Activated CD8-positive, alpha-beta memory T cell treated with anti-CD3 and anti-CD28 coated beads, Interleukin-2, amount 50 U/mL, for 4 hours (primary cell): Measurements from ENCODE around the gene LYG1.

Experiments
- DNase-seq: peaks from one replicate; pipeline ENCODE4 v3.0.0-alpha.2; 2020

LYG1 gene

DNA sequence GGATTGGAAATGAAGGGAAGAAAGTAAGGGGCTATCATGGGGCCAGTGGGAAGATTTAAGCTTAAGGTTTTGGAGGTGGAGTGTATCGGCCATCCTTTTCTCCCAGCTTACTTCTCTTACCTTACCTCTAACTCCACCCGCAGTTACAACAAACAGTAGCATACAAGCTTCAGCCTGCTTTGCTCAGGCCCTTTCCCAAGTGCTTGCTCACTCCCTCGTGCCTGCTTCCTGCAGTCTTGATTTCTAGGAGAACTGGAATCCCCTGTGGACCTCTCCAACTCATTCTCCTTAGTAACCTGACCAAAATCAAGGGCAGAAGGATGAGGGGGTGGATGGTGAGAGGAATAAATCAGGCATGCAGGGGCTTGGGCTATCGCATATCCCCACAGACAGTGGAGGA, 39.8 kb downstream of the LYG1 start:
- no peak for DNase-seq

DNA sequence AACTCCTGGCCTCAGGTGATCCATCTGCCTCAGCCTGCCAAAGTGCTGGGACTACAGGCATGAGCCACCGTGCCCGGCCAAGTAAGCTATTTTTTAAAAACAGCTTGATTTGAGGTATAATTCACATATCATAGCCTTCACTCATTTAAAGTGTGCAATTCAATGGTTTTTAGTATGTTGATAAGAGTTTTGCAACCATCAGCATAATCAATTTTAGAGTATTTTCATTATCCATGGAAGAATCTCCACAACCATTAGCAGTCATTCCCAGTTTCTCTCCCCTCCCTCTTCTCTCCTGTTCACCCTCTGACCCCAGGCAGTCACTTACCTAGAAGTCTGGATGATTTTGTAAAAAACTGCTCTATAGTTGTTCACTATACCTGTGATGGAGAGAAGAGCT, 40.8 kb downstream of the LYG1 start:
- no peak for DNase-seq

DNA sequence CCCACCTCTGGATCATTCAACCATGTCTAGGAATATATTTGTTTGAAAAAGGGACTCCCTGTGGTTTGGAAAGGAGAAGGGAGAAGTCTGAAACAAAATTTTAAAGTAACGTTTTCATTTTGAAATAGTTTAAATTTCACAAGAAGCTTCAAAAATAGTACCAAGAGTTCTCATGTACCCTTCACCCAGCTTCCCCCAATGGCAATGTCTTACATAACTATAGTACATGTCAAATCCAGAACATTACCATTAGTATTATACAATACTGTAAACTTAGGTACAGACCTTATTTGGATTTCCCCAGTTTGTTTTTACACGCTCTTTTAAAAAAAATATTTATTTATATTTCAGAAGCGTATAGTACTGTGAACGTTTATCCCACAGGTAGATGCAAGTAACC, 41.5 kb downstream of the LYG1 start:
- no peak for DNase-seq

DNA sequence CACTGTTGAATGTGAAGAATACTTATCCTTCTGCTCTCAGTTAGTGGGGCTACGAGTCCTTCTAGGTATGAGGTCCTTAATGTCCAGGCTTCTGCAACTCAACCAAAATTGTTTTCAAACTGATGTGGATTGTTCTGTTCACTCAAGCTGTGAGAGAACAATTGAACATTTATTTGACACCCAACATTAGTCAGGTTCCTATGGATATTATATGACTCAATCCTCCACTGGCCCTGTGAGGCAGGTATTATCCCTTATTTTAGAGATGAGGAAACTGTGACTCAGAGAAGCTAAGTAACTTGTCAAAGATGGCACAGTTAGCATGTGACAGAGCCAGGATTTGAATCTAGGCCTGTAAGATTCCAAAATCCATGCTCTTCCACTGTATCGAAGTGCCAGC, 44.3 kb downstream of the LYG1 start:
- DNase-seq = no peak

DNA sequence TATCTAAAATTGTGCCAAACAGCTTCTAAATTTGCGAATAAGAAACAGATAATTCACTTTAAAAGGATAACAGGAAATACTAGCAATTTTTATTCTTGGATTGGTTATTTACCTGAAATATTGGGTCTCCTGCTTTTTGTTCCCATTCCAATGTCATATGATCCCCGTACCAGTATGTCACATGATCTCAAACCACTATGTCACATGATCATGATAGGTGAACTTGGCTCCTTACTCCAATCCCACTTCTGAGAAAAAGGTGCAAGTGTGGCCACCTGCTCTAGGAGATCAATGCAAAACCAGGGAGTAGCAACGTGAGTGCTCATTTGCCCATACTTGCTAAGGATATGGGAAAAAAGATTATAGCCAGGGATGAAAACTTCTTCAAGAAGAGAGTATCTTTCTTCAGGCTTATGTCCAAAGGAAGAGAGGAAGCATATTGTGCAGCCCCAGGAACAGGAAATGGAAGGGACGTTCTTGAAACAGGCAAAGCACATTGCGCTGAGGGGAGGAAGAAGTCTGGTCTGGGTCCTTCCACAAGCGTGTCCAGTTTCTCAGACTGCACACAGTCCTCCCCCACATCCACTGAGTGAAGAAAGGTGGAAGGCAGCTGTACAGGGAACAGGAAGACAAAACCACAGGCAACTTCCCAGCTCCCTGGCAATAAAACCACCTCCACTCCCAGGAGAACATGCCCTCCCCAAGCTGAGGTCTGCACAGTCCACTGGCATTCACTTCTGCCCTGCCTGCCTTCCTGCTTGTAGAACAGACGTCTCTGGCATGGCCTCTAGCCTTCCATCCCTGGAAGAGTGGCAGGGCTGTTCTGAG, 45.3 kb downstream of the LYG1 start, which contains the start of gene LYG2:
TSS of gene LYG2 (minus strand) at position 176 of the 828 bp plus-strand sequence. CDS start 1,406 bp downstream, outside the sequence.
- no peak for DNase-seq

DNA sequence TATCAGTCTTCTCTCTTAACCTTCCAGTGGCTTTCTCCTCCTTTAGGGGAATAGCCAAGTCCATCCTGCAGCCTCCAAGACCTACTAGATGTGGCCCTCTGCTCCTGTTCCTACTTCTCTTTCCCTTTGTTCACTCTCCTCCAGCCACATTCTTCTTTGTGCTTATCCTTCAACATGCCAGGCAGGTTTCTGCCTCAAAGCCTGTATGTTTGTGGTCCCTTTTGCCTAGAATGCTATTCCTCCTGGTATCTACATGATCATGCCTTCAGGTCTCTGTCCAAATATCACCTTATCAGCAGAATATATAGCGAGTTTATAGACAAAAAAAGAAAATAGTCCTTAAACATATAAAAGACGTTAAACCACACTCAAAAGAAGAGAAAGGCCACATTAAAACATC, 51.0 kb downstream of the LYG1 start:
- no peak for DNase-seq

DNA sequence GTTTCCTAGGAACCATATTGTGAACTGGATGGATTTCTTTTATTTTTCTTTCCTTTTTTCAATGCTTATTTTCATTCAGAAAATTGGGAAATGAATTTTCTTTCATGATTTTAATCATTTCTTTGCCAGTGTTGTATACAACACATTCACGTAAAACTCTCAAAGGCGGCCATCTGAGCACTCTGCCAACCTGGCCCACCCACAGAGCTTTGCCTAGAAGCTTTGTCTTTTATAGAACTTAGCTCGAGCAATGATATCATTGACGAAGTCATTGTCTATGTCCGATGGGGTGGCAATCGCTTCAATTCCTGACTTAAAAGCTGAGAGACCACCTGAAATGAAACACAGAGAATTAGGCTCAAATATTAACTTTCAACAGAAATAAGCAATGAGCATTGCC, 58.8 kb downstream of the LYG1 start:
- no peak for DNase-seq

DNA sequence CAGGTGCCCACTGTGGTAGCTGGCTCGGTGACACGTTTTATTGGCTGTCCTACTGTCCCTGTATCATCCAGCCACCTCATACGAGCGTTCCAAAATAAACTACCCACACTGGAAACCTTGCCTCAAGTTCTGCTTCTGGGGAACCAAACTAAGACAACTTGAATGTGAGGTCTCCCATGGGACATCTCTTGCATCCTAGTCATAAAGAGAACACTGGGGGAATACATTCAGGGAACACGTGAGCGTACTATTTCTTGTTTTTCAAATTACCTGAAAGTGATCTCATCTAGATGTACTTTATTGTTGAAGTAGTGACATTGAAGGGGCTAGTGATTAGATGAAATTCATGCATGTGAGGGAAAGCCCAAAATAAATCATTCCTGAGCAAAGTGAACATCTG, 60.6 kb downstream of the LYG1 start:
- DNase-seq = no peak

DNA sequence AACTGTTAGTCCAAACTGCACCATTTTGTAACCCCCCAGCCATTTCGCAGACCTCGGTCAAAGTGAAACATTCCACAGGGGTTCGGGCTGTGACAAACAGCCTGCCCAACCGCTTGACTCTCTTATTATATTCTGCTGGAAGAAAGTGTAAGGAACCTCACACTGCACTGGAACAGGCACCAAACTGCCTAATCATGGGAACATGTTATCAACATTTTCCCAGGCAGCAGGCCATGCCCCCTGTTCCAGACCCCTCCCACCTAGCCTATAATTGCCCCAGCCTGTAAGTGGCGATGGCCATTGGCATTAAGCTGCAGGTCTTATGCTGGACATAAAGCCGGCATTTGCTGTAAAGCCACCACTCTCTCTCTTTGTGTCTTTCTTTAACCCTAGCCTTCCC, 62.4 kb downstream of the LYG1 start:
- no peak for DNase-seq
